Sigmoid colon (tissue), 4 donors: ENCODE results near the gene STAB1.

Source experiments
- CTCF ChIP-seq, 4 experiments: fragments of 450-650 bp in 3 of 4; fragments of 200-600 bp in 1 of 4; IDR thresholded peaks; one replicate each; pipeline ENCODE4 v1.5.1; 2016 to 2019; ENCODE audit warnings: antibody characterized with exemption in 4 of 4, mild to moderate bottlenecking in 3 of 4, moderate library complexity in 2 of 4
- POLR2A ChIP-seq, 2 donors: fragments of 450-650 bp; IDR thresholded peaks; one replicate each; pipeline ENCODE4 v1.6.1; 2016; ENCODE audit warnings: antibody characterized with exemption in 2 of 2, mild to moderate bottlenecking in 2 of 2, moderate library complexity in 2 of 2
- POLR2AphosphoS5 ChIP-seq, 4 donors: sonication (generic); formaldehyde crosslinking; IDR thresholded peaks; one replicate each; pipeline ENCODE4 v1.6.1; 2017; ENCODE audit warnings: antibody characterized with exemption in 4 of 4

- TF ChIP-seq CTCF (IDR thresholded peaks at IDR 0.05) (no peak), POLR2AphosphoS5 (IDR thresholded peaks at IDR 0.05) (no peak), POLR2A (IDR thresholded peaks at IDR 0.05) (no peak)
Observed at GRCh38 chr3:52477076-52477795, 17.9 kb upstream of the STAB1 start.
